KOPT-K1 (cell line): ENCODE measurements around the gene CLASP1.
"Not testable (repeated sequence)": the region's sequence is repeated elsewhere in the genome, so short reads cannot be mapped to it uniquely, and the experiment has no call there.

Experiments
- H3K27ac ChIP-seq: fragments of 200-600 bp; sonication (generic); 2 replicates; pipeline ENCODE4 v1.5.1; 2016; ENCODE audit warnings: antibody characterized with exemption, mild to moderate bottlenecking, low read depth, low read length; ENCODE audit not compliant: poor library complexity, severe bottlenecking
- H3K36me3 ChIP-seq: fragments of 200-600 bp; sonication (generic); 2 replicates; pipeline ENCODE4 v1.5.1; 2017; ENCODE audit warnings: antibody characterized with exemption, mild to moderate bottlenecking, low read length, moderate library complexity; ENCODE audit not compliant: insufficient read depth
- H3K9me3 ChIP-seq: fragments of 200-600 bp; sonication (generic); 2 replicates; pipeline ENCODE4 v1.5.1; 2017; ENCODE audit warnings: antibody characterized with exemption, low read length, mild to moderate bottlenecking; ENCODE audit not compliant: insufficient read depth, poor library complexity, severe bottlenecking

CLASP1 gene

DNA sequence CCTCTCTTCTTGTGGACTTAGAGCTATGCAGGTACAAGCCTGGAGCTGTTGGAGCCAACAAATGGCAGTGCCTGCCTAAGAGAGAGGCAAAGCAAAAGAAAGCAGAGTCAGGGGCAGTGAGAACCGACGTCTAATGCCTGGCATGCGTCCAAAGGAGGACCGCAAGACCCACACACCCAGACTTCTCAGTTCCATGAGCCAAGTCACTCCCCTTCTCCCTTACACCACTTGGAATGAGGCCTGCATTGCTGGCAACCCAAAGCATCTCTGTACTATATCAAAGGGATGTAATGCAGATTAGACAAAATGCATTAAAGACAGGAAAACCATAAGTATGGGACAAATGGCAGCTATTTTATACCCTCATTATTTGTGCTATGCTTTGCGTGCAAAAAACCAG lies 168.4 kb downstream of the CLASP1 start:
- Histone ChIP-seq H3K36me3 (peaks cover 19% of the 10 kb centered on the region; the same call in 1 of the 2 replicates), H3K9me3 (no peaks in the 10 kb centered on the region), H3K27ac (no peak overlapping the region)

DNA sequence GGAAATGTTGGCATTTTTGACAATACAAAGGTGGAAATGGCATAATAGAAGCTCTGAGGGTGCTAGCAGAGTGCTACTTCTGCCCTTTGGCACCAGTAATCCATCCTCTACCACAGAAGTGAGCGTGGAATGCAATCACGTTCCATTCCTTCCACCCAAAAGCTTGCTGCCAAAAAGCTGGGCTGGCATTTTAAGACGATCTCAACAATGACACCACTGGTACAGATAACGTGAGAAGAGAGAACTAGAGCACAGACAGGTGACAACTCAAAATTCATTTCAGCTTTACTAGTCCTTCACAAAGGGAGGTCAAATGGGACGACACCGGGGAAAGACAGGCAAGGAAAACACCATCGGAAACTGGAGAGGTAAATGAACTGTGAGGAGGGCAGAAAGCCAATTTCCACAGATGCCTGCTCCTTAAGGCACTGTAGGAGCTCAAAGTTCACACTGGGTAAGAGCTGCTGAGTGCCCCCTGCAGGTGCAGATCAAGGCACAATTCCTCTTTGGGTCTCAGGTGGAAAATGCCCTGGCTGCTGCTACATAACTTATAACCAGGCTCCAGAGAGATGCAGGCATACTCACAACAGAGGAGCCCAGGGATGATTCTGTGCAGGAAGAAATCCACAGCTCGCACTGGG lies 169.3 kb downstream of the CLASP1 start:
- Histone ChIP-seq H3K36me3 (peaks cover 19% of the 10 kb centered on the region; the same call in 1 of the 2 replicates), H3K27ac (no peak overlapping the region), H3K9me3 (no peaks in the 10 kb centered on the region)

DNA sequence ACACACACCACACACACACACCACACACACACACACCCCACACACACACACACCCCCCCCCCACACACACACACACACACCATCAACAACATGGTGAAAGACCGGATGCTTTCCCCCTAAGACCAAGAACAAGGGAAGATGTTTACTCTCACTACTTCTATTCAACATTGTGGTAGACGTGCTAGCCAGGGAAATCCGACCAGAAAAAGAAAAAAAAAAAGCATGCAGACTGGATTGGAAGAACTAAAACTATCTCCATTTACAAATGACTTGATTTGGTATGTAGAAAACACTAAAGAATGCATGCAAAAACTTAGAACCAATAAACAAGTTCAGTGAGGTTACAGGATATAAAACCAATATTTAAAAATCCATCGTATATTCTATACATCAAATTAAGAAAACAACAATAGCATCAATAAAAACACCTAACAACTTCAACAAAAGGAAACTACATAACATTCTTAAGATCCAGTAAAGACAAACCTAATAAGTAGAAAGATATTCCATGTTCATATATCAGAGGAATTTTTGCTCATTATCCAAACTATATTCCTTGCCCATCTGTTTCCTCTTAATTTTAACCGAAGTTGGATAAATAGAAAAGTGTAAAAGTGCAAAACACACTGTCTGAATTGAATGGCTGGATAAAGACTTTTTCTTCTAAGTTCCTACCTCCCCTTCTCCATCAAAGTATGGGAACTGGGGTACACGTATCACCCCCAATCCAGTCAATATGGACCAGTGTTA lies 170.1 kb downstream of the CLASP1 start:
- H3K36me3 ChIP-seq, result peaks cover 19% of the 10 kb centered on the region; the same call in 1 of the 2 replicates
- no peaks in the 10 kb centered on the region for H3K9me3 ChIP-seq
- no peak overlapping the region for H3K27ac ChIP-seq

DNA sequence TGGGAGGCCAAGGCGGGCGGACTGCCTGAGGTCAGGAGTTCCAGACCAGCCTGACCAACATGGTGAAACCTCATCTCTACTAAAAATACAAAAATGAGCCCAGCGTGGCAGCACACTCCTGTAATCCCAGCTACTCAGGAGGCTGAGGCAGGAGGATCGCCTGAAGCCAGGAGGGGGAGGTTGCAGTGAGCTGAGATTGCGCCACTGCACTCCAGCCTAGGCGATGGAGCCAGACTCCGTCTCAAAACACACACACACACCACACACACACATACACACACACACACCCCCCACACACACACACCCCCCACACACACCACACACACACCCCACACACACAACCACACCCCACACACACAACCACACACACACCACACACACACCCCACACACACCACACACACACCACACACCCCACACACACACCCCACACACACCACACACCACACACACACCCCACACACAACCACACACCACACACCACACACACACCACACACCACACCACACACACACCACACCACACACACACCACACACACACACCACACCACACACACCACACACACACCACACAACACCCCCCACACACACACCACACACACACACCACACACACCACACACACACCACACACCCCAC lies 170.8 kb downstream of the CLASP1 start:
- H3K27ac ChIP-seq, H3K9me3 ChIP-seq: not testable (repeated sequence)
- peaks cover 19% of the 10 kb centered on the region; the same call in 1 of the 2 replicates for H3K36me3 ChIP-seq

DNA sequence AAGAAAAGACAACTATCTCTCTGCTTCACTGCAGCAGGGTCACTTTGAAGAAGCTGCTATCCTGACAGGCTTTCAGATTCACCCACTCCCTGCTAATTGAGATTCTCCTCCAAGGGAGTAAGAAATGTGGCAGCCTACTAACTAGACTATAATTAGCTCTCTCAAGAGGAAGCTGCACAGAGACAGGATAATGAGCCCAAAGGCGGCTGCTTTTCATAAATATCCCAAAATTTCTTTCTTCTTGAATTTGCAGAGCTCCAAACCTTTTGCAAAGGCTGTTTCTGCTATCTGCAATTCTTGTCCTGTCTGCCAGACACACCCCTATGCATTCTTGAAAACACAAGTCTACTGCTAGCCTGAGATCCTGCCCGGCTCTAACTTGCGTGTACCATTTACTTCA lies 172.6 kb downstream of the CLASP1 start:
- Histone ChIP-seq H3K36me3 (peaks cover 19% of the 10 kb centered on the region; the same call in 1 of the 2 replicates), H3K27ac (no peak overlapping the region), H3K9me3 (no peaks in the 10 kb centered on the region)

DNA sequence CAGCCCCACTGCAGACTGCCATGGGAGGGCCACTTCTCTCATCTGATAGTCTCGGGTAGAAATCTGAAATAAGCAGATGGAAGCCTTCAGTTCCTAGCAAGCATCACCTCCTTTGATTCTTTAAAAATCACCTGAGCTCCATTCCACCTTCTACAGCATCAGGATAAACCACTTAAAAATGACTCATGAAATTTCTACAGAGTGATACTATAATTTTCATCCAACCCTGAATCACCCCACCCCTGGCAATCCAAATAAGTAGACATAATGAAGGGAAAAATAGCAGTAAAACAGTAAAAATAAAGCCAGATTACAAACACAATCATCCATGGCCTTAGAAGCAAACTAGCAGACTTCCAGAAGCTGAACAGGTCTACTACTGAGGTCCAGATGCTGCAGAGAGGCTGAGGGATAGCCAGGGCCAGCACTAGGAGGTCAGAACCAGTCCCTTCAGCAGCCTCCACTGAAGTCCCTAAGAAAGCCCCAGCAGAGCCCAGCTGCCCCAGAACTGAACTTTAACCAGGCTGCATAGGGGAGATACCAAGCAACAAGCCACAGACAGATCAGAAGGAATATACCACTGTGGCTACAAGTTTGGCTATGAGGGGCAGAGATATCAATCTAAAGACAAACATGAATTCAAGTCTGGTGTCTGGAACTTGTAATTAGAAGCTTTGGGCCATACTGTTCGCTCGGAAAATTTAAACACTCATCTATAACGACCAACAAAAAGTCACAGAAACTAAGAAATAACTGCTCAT lies 173.3 kb downstream of the CLASP1 start:
- H3K27ac ChIP-seq, result no peak overlapping the region
- H3K9me3 ChIP-seq, result no peaks in the 10 kb centered on the region

DNA sequence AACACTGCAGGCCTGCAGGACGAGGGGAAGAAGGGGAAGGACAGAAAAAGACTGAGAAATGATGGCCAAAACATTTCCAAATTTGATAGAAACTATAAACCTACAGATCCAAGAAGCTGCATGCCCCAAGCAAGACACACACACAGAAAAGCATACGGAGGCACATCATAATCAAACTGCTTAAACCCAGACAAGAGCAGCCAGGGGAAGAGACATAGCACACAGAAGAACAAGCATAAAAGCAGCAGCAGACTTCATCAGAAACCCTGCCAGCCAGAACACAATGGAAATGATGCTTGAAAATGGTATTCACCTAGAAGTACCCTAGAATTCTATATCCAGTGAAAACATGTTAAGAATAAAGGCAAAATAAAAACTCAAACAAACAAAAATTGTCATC lies 175.8 kb downstream of the CLASP1 start:
- Histone ChIP-seq H3K27ac (no peak overlapping the region), H3K9me3 (no peaks in the 10 kb centered on the region)

More for the DNA sequence above, 173.3 kb downstream of the CLASP1 start:
- H3K36me3 ChIP-seq, result peaks cover 22% of the 10 kb centered on the region

DNA sequence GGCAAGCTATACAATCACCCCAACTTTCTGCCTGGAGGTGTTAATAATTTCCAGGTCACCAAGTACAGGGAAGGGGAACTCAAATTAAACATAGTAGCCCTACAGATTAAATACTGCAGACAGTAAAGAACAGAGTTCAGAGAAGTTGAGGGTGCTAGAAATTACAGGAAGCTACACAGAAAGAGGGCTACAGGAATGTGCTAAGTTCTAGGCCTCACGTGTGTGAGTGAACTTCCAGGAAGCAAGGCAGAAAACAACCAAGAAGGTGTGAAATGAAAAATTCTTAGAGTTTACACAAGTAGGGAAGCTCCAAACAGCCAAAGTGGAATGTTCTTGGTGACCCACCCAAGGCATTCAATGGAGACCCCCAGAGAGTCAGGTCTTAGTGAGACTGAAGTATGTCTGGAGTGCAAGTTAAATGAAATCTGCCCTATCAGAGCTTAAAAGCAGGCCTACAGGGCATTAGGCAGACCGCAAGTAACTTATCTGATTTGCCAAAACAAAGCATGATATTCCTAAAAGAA lies 176.7 kb downstream of the CLASP1 start:
- H3K27ac ChIP-seq, result no peak overlapping the region
- H3K9me3 ChIP-seq, result no peaks in the 10 kb centered on the region
- peaks cover 50% of the 10 kb centered on the region for H3K36me3 ChIP-seq

More for the DNA sequence above, 175.8 kb downstream of the CLASP1 start:
- H3K36me3 ChIP-seq, result peaks cover 40% of the 10 kb centered on the region

DNA sequence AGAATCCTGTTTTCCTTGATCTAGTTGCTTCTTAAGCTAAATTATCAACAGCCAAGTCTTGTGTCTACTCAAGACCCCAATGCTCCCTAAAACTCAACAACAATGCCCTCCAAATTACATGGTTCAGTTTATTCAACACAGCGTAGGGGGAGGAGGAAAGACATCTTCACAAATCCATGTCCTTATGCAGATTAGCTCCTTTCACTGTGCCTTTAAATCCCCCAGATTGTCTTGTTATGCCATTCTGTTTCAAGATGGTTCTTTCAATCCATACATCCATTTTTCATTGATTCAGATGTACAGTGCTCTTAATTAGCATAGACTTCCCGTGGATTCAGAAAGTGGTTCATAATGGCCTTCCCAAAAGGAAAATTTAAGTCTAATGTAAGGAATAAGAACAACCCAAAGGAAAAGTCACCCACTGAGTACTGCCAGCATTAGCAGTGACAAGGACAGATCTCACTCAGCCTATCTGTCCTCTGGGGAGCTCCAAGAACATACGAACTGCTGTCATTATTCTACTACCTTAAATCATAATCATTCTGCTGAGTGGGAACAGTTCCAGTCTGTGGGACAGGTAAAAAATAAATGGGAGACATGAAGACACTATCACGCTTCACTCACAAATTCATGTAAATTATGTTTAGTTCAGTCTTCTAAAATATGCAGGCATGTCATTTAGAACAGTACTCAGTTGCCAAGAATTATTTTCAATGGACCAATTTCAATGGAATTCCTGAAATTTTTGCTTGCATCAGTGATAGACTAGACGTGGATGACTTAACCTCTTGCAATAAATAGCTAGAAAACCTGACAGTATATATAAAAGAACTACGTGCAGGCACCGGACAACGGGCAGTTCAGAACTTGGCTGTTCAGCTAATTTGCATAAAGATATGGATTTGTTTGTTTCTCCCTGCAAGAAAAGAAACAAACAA lies 177.5 kb downstream of the CLASP1 start:
- Histone ChIP-seq H3K27ac (no peak overlapping the region), H3K9me3 (peaks cover 4% of the 10 kb centered on the region), H3K36me3 (peaks cover 57% of the 10 kb centered on the region)

DNA sequence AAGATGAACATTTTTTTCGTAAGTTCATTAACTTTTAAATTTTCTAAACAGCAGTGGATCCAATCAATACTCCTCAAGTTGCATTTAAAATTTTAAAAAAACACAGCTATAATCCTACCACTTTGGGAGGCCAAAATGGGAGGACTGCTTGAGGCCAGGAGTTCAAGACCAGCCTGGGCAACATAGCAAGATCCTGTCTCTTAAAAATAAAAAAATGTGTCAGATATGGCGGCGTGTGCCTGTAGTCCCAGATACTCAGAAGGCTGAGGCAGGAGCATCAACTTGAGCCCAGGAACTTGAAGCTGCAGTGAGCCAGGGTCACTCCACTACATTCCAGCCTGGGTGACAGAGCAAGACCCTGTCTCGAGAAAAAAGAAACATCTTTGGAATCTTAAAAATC lies 178.3 kb downstream of the CLASP1 start:
- peaks cover 13% of the 10 kb centered on the region for H3K9me3 ChIP-seq
- peaks cover 66% of the 10 kb centered on the region for H3K36me3 ChIP-seq
- no peak overlapping the region for H3K27ac ChIP-seq

DNA sequence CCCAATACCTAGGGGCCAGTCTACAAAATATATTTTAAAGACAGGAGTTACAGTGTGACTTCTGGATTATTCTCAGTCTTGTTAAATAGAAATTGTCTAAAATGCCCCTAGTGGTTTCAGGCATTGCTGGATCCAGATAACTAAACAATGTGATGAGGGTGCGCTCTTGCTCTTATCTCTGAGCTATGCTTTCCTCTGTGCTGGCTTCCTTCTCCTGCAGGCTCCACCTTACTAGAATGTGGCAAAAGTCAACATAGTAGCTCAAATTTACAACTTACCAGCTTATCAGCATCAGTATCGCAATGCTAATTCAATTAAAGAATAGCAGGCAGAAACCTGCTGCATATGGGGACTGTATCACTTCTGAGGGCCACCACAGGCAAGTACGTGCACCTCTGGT lies 179.9 kb downstream of the CLASP1 start:
- H3K36me3 ChIP-seq, result peaks cover 67% of the 10 kb centered on the region
- H3K27ac ChIP-seq, result no peak overlapping the region
- H3K9me3 ChIP-seq, result peaks cover 15% of the 10 kb centered on the region

DNA sequence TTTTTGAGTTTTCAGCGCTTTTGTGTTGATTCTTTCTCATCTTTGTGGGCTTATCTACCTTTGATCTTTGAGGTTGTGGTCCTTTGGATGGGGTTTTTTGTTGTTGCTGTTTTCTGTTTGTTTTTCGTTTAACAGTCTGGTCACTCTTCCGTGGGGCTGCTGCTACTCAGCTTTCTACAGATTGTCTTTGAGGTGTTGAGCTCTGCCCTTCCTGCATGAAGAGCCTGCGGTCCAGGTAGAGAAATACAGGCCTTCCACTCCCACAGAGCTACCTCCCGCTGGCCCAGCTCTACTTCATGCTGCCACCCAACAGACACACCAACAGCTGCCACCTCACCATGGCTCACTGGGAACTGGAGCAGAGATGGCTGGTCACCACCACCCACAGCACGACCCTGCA lies 180.3 kb downstream of the CLASP1 start:
- Histone ChIP-seq H3K27ac (no peak overlapping the region), H3K36me3 (peaks cover 67% of the 10 kb centered on the region), H3K9me3 (peaks cover 15% of the 10 kb centered on the region)

DNA sequence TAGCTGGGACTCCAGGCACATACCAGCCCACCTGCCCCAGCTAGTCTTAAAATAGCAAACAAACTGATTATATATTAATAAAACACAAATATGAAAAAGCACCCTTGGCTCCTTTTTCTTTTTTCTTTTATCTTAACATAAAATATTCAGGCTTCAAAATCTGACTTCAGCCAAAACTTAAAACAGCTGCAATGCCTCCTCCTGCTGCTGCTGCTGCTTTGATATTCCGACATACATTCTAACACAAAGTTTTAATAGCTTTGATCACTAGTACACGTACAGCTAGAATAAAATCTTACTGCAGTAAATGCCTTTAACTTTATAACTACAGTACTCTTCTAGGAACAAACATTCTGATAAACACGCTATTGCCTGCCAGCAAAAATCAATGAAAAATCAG lies 190.0 kb downstream of the CLASP1 start:
- Histone ChIP-seq H3K27ac (no peak overlapping the region), H3K36me3 (peaks cover 88% of the 10 kb centered on the region), H3K9me3 (no peaks in the 10 kb centered on the region)

DNA sequence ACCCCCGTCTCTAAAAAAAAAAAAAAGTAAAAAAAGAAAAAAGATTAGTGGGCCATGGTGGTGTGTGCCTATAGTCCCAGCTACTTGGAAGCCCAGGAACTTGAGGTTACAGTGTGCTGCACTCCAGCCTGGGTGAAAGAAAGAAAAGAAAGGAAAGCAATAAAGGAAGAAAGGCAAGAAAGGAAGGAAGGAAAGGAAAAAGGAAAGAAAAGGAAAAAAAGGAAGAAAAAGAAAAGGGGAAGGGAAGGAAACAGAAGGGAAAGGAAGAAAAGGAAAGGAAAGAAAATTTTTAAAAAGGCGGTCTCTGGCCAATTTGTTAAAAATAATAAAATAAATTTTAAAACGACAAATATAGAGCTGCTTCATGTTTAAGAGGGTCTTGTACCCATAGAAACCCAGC lies 192.9 kb downstream of the CLASP1 start:
- H3K9me3 ChIP-seq, result no peaks in the 10 kb centered on the region
- H3K36me3 ChIP-seq, result peaks cover 96% of the 10 kb centered on the region
- H3K27ac ChIP-seq, result no peak overlapping the region
